ENCODE measurements around the gene AK1.

The AK1 gene
- long read RNA-seq, donor 1, transcript AK1-203 (7 exons, 2,266 nt) = major isoform, 12 of 12 reads
- long read RNA-seq, donor 1, partial matches to known transcripts = 0 of 12 reads
- long read RNA-seq, donor 1, other reads (novel, unspliced or antisense) = 0 of 12 reads
- long read RNA-seq, donor 2, transcript AK1-203 (7 exons, 2,266 nt) = major isoform, 9 of 9 reads
- long read RNA-seq, donor 2, partial matches to known transcripts = 0 of 9 reads
- long read RNA-seq, donor 2, other reads (novel, unspliced or antisense) = 0 of 9 reads
- long read RNA-seq, donor 3, transcript AK1-203 (7 exons, 2,266 nt) = major isoform, 5 of 6 reads
- long read RNA-seq, donor 3, partial matches to known transcripts = 0 of 6 reads
- long read RNA-seq, donor 3, other reads (novel, unspliced or antisense) = 0 of 6 reads
- long read RNA-seq, donor 4, transcript AK1-203 (7 exons, 2,266 nt) = major isoform, 8 of 8 reads
- long read RNA-seq, donor 4, partial matches to known transcripts = 0 of 8 reads
- long read RNA-seq, donor 4, other reads (novel, unspliced or antisense) = 0 of 8 reads
- long read RNA-seq, donor 5, transcript AK1-203 (7 exons, 2,266 nt) = major isoform, 9 of 9 reads
- long read RNA-seq, donor 5, partial matches to known transcripts = 0 of 9 reads
- long read RNA-seq, donor 5, other reads (novel, unspliced or antisense) = 0 of 9 reads
- long read RNA-seq, donor 6, transcript AK1-203 (7 exons, 2,266 nt) = major isoform, 16 of 16 reads
- long read RNA-seq, donor 6, partial matches to known transcripts = 0 of 16 reads
- long read RNA-seq, donor 6, other reads (novel, unspliced or antisense) = 0 of 16 reads
- long read RNA-seq, donor 7, transcript AK1-203 (7 exons, 2,266 nt) = major isoform, 23 of 23 reads
- long read RNA-seq, donor 7, partial matches to known transcripts = 0 of 23 reads
- long read RNA-seq, donor 7, other reads (novel, unspliced or antisense) = 0 of 23 reads
- long read RNA-seq, donor 8, transcript AK1-203 (7 exons, 2,266 nt) = major isoform, 14 of 14 reads
- long read RNA-seq, donor 8, partial matches to known transcripts = 0 of 14 reads
- long read RNA-seq, donor 8, other reads (novel, unspliced or antisense) = 0 of 14 reads

GRCh38 chr9:127877566-127877998 is at the start of gene AK1:
Gene AK1, minus strand, starts transcription at chr9:127877675. Its CDS starts 3,058 bp downstream, at chr9:127874617.
- peak; percentile 70 for DNase-seq

- DNase-seq = no peak
Measured at GRCh38 chr9:127926906-127927200, 49.4 kb upstream of the AK1 start.

- no peak for DNase-seq
Measured at GRCh38 chr9:127925959-127926905, 48.8 kb upstream of the AK1 start.

GRCh38 chr9:127924736-127925444 is 47.4 kb upstream of the AK1 start:
- DNase-seq = no peak

GRCh38 chr9:127923771-127924170 is 46.3 kb upstream of the AK1 start:
- no peak for DNase-seq

GRCh38 chr9:127923046-127923445 is 45.6 kb upstream of the AK1 start:
- no peak for DNase-seq

GRCh38 chr9:127921557-127922120 is 44.2 kb upstream of the AK1 start:
- peak; percentile 67 for DNase-seq

- no peak for DNase-seq
Measured at GRCh38 chr9:127920794-127921193, 43.3 kb upstream of the AK1 start.

- no peak for DNase-seq
Measured at GRCh38 chr9:127919253-127919815, 41.9 kb upstream of the AK1 start.

GRCh38 chr9:127918183-127919107 is 41.0 kb upstream of the AK1 start:
- DNase-seq = no peak

GRCh38 chr9:127917603-127918002 is 40.1 kb upstream of the AK1 start:
- DNase-seq = no peak

- DNase-seq = peak; percentile 83
Measured at GRCh38 chr9:127916720-127917581, 39.5 kb upstream of the AK1 start, which contains the start of gene ST6GALNAC4. Gene ST6GALNAC4, minus strand, starts transcription at chr9:127917041. Its CDS starts 622 bp downstream, at chr9:127916419.

- no peak for DNase-seq
Measured at GRCh38 chr9:127915801-127916719, 38.6 kb upstream of the AK1 start.

GRCh38 chr9:127915325-127915752 is 37.9 kb upstream of the AK1 start:
- no peak for DNase-seq

- no peak for DNase-seq
Measured at GRCh38 chr9:127913682-127914081, 36.2 kb upstream of the AK1 start.

GRCh38 chr9:127912882-127913281 is 35.4 kb upstream of the AK1 start:
- no peak for DNase-seq

- DNase-seq = no peak
Measured at GRCh38 chr9:127912296-127912695, 34.8 kb upstream of the AK1 start.
